ENCODE measurements around the gene SYN1.

SYN1 gene

GRCh38 chrX:47597222-47597621, 22.4 kb downstream of the SYN1 start:
- DNase-seq (ENCODE audit: low read depth in 3 of 3, low spot score in 1 of 3) = no peak

GRCh38 chrX:47596256-47596655, 23.4 kb downstream of the SYN1 start:
- no peak for DNase-seq (ENCODE audit: low read depth in 3 of 3, low spot score in 1 of 3)

- no peak for DNase-seq (ENCODE audit: low read depth in 3 of 3, low spot score in 1 of 3)
Measured at GRCh38 chrX:47595716-47596251, 23.9 kb downstream of the SYN1 start.

- DNase-seq (ENCODE audit: low read depth in 3 of 3, low spot score in 1 of 3) = no peak
Measured at GRCh38 chrX:47593522-47593921, 26.1 kb downstream of the SYN1 start.

GRCh38 chrX:47590984-47591383, 28.7 kb downstream of the SYN1 start:
- no peak for DNase-seq (ENCODE audit: low read depth in 3 of 3, low spot score in 1 of 3)

GRCh38 chrX:47587906-47588735, 31.5 kb downstream of the SYN1 start:
- DNase-seq (ENCODE audit: low read depth in 3 of 3, low spot score in 1 of 3) = no peak

- DNase-seq (ENCODE audit: low read depth in 3 of 3, low spot score in 1 of 3) = no peak
Measured at GRCh38 chrX:47587091-47587891, 32.4 kb downstream of the SYN1 start.

- no peak for DNase-seq (ENCODE audit: low read depth in 3 of 3, low spot score in 1 of 3)
Measured at GRCh38 chrX:47586043-47586787, 33.4 kb downstream of the SYN1 start.

- no peak for DNase-seq (ENCODE audit: low read depth in 3 of 3, low spot score in 1 of 3)
Measured at GRCh38 chrX:47585273-47585672, 34.4 kb downstream of the SYN1 start.

GRCh38 chrX:47584714-47585113, 34.9 kb downstream of the SYN1 start:
- DNase-seq (ENCODE audit: low read depth in 3 of 3, low spot score in 1 of 3) = no peak

- no peak for DNase-seq (ENCODE audit: low read depth in 3 of 3, low spot score in 1 of 3)
Measured at GRCh38 chrX:47583240-47583861, 36.3 kb downstream of the SYN1 start.

GRCh38 chrX:47581731-47582647, 37.7 kb downstream of the SYN1 start, which contains the start of gene TIMP1:
Gene TIMP1, plus strand, starts transcription at chrX:47582436. Its CDS starts 980 bp downstream, at chrX:47583416.
- DNase-seq (ENCODE audit: low read depth in 3 of 3, low spot score in 1 of 3) = peak; percentile 41 to 55 (median 53)

- DNase-seq (ENCODE audit: low read depth in 3 of 3, low spot score in 1 of 3) = no peak
Measured at GRCh38 chrX:47579537-47579936, 40.1 kb downstream of the SYN1 start.

GRCh38 chrX:47578692-47579091, 41.0 kb downstream of the SYN1 start:
- no peak for DNase-seq (ENCODE audit: low read depth in 3 of 3, low spot score in 1 of 3)

- no peak for DNase-seq (ENCODE audit: low read depth in 3 of 3, low spot score in 1 of 3)
Measured at GRCh38 chrX:47577901-47578300, 41.8 kb downstream of the SYN1 start.

GRCh38 chrX:47577424-47577823, 42.2 kb downstream of the SYN1 start:
- no peak for DNase-seq (ENCODE audit: low read depth in 3 of 3, low spot score in 1 of 3)

- no peak for DNase-seq (ENCODE audit: low read depth in 3 of 3, low spot score in 1 of 3)
Measured at GRCh38 chrX:47576021-47576898, 43.4 kb downstream of the SYN1 start.

- DNase-seq (ENCODE audit: low read depth in 3 of 3, low spot score in 1 of 3) = no peak
Measured at GRCh38 chrX:47574547-47575301, 44.9 kb downstream of the SYN1 start.

Data from stimulated activated CD4-positive, alpha-beta T cell treated with anti-CD3 and anti-CD28 coated beads, TNF-alpha, amount 100 ng/mL, for 1 hour (primary cell).